Measurements from ENCODE around the gene HOXB7.

DNA sequence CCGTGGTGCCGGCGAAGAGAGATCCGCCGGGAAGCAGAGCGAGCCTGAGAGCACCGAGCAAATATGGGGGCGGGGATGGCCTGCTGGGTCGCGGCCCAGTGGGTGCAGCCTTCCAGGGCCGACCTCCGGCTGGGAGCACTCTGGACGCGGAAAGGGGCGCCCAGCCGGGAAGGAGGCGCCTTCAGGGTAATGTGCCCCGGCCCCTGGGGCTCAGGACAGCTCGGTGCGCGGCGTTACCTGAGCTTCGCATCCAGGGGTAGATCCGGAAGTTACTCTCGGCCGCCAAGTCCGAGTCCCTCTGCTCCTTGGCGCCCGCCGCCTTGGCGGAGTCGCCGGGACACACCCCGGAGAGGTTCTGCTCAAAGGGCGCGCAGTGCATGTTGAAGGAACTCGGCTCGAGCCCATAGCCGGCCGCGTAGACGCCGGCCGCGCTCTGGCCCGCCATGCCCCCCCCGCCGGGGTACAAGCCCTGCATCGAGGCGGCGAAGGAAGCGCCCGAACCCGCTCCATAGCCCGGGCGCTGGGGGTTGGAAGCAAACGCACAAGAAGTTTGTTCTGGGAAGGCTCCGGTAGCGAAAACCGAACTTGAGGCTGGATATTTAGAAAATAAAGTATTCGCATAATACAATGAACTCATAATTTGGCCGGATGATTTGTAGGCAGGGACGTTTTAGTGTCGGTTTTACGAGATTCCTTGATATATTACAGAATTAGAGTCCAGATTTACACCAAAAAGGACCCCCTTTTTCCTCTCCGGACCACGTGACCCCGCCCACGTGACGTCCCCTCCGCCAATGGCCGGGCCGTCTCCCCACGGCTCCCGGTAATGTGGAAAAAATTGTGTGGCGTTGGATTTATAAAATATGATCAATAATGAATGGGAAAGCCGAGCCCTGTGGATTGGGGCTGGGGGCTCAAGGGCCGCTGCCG is at the start of gene HOXB7:
- no peak for TF ChIP-seq POLR2A (IDR thresholded peaks at IDR 0.05; ENCODE audit: low read length)
- TF ChIP-seq GATA1 (IDR thresholded peaks at IDR 0.05; ENCODE audit: low read depth, low read length), result no peak
